HG02678 (cell line): ENCODE measurements around the gene TNFRSF12A.
"Not testable (repeated sequence)": the region's sequence is repeated elsewhere in the genome, so short reads cannot be mapped to it uniquely, and the experiment has no call there.

Source experiments
- ATAC-seq: cut with Tn5 transposase; IDR thresholded peaks from one replicate; pipeline ENCODE4 v1.9.1; 2021; ENCODE audit warnings: mild to moderate bottlenecking, moderate library complexity; ENCODE audit not compliant: unreplicated experiment

TNFRSF12A gene

GRCh38 chr16:3045758-3046640 is 25.8 kb downstream of the TNFRSF12A start, which contains the start of gene MMP25:
MMP25 (plus strand) TSS chr16:3046561; CDS start chr16:3046918, 357 bp downstream.
- no peak for ATAC-seq

DNA sequence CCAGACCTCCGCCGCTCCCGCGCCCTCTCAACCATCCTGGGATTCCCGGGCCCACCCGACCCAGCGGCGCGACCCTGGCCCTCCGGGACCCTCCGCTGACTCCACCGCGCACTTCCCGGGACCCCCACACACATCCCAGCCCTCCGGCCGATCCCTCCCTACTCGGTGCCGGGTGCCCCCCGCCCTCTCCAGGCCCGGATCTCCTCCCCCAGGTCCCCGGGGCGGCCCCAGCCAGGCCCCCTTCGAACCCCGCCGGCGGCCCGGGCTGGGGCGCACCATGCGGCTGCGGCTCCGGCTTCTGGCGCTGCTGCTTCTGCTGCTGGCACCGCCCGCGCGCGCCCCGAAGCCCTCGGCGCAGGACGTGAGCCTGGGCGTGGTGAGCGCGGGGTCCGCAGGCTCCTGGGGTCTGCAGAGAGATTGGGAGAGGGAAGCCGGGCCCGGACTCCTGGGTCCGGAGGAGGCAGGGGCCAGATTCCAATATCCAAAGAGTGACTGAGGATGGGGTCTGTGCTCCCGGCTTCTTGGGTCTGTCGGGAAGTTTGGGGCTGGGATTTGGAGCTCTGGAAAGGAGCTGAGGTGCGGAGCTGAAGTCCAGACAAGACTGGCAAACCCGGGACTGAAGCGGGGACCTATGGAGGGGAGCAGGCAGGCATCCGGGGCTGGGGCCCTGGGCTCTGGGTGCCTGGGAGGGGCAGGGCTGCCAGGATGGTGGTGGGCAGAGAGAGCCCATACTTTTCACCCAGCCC is 26.6 kb downstream of the TNFRSF12A start:
- no peak for ATAC-seq

GRCh38 chr16:3047387-3047720 is 27.2 kb downstream of the TNFRSF12A start:
- ATAC-seq: no peak

DNA sequence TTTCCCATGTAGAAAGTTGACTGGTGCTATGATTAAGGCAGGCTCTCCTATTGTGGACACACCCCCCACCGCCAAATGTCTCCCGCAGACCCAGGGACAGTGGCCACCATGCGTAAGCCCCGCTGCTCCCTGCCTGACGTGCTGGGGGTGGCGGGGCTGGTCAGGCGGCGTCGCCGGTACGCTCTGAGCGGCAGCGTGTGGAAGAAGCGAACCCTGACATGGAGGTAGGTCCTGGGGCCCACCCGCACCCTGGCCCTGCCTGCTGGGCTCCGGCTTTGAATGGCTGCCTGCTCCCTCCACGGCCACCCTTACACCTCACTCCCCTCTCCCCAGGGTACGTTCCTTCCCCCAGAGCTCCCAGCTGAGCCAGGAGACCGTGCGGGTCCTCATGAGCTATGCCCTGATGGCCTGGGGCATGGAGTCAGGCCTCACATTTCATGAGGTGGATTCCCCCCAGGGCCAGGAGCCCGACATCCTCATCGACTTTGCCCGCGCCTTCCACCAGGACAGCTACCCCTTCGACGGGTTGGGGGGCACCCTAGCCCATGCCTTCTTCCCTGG is 29.8 kb downstream of the TNFRSF12A start:
- no peak for ATAC-seq

GRCh38 chr16:3050487-3050886 is 30.3 kb downstream of the TNFRSF12A start:
- ATAC-seq: no peak

- no peak for ATAC-seq
Observed at GRCh38 chr16:3051009-3051408, 30.8 kb downstream of the TNFRSF12A start.

GRCh38 chr16:3051494-3051893 is 31.3 kb downstream of the TNFRSF12A start:
- ATAC-seq: no peak

- ATAC-seq: not testable (repeated sequence)
Observed at GRCh38 chr16:3052571-3053329, 32.6 kb downstream of the TNFRSF12A start.

DNA sequence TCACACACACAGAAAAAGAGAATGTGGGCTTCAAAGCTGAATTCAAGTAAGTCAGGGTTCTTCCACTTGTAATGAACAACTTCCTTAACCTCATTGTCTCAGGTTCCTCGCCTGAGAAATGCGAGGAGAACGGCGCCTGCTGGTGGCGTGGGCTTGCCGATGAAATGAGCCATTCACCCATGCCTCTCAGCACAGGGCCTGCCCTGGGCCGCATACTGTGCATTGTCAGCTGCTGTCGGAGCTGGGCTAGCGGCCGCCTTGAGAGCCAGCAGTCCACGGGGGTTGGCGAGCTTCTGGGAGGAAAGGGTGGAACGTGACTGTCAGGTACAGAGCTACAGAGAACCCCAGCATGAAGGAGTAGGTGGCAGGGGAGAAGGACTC is 33.2 kb downstream of the TNFRSF12A start:
- not testable (repeated sequence) for ATAC-seq

GRCh38 chr16:3054965-3055733 is 35.0 kb downstream of the TNFRSF12A start:
- no peak for ATAC-seq

DNA sequence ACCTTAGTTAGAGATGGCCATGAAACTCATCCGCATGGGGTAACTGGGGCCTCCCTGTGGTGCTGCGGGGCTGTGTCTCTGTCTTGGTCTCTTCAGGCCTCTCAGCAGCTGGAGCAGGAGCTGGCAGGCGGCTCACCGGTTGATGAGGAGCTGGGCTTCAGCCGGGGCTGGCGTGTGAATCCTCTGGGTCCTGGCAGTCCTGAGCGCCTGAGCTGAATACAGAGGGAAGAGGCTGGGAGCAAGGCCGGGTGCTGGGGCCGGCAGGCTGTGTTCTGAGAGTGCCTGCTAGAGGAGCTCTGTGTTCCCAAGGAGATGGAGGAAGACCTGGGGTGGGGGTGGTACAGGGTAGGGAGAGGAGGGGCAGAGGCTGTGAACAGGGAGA is 35.6 kb downstream of the TNFRSF12A start:
- ATAC-seq: not testable (repeated sequence)

DNA sequence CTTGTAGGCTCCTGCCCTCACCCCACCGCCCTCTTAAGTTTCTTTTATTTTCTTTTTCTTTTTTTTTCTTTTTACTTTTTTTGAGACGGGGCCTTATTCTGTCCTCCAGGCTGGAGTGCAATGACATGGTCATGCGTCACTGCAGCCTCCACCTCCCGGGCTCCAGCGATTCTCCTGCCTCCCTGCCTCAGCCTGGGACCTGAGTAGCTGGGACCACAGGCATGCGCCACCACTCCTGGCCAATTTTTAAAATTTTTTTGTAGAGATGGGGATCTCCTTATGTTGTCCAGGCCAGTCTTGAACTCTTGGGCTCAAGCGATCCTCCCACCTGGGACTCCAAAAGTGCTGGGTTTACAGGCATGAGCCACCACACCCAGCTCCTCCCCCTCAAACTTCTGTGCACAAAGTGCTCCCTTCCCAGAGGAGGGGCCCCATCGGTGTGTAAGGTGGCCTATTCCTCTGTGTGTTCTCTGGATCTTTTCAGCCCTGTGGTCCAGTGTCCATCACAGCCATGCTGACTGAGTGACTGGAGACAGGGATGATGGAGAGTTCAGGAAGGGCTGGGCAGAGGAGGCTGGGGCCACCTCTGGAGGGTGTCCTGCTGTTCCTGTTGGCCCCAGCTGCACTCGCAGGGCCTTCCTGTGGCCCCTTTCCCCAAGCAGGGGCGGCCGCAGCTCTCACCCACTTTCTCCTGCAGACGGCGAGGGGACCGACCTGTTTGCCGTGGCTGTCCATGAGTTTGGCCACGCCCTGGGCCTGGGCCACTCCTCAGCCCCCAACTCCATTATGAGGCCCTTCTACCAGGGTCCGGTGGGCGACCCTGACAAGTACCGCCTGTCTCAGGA is 36.4 kb downstream of the TNFRSF12A start:
- no peak for ATAC-seq

DNA sequence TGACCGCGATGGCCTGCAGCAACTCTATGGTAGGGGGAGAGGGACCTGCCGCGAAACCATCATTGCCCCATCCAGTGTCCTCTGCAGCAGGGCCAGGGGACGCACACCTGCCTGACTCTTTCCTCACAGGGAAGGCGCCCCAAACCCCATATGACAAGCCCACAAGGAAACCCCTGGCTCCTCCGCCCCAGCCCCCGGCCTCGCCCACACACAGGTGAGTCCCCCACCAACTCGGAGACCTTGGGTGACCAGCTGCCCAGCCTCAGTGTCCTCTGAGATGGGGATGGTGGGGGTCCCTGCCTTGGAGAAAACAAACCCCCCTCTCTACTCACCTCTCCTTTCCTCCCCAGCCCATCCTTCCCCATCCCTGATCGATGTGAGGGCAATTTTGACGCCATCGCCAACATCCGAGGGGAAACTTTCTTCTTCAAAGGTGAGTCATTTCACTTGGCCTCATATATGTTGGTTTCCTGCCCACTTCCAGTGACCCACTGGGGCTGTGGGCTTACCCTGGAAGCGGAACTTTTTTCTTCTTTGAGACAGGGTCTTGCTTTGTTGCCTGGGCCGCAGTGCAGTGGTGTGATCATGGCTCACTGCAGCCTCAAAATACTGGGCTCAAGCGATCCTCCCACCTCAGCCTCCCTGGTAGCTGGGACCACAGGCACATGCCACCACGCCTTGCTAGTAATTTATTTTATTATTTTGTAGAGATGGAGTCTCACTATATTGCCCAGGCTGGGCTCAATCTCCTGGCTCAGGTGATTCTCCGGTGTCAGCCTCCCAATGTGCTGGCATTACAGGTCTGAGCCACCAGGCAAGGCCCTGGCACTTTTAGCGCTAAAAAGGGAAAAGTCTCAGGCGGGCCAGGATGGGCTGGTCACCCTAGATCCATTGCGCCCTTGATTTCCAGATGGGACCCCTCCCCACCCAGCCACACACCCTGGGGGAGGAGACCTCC is 37.3 kb downstream of the TNFRSF12A start:
- no peak for ATAC-seq

DNA sequence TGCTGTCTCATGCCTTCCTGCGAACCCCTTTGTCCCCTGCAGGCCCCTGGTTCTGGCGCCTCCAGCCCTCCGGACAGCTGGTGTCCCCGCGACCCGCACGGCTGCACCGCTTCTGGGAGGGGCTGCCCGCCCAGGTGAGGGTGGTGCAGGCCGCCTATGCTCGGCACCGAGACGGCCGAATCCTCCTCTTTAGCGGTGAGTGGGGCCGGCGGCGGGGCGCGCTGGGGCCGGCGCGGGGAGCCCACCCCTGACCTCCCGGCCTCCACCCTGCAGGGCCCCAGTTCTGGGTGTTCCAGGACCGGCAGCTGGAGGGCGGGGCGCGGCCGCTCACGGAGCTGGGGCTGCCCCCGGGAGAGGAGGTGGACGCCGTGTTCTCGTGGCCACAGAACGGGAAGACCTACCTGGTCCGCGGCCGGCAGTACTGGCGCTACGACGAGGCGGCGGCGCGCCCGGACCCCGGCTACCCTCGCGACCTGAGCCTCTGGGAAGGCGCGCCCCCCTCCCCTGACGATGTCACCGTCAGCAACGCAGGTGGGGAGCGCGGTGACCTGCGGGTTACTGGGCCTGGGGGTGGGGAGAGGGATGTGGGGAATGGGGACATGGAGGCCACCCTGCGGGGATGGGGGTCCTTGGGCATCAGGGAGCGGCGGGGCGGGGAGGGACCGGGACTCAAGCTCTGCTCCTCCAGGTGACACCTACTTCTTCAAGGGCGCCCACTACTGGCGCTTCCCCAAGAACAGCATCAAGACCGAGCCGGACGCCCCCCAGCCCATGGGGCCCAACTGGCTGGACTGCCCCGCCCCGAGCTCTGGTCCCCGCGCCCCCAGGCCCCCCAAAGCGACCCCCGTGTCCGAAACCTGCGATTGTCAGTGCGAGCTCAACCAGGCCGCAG is 38.2 kb downstream of the TNFRSF12A start:
- ATAC-seq: peak; percentile 17

GRCh38 chr16:3059041-3059722 is 39.0 kb downstream of the TNFRSF12A start:
- ATAC-seq: peak; percentile 86

- ATAC-seq: no peak
Observed at GRCh38 chr16:3059723-3060242, 39.6 kb downstream of the TNFRSF12A start.
